Astrocyte of the spinal cord (primary cell): ENCODE measurements around the gene FBXL7.
A peak's percentile ranks its signal among the peaks of the same experiment; 100 is the strongest.

Experiments
- DNase-seq: peaks from one replicate; pipeline ENCODE4 v3.0.0; 2011; ENCODE audit warnings: low read depth, low spot score
- H3K4me3 ChIP-seq: 2 replicates; pipeline ENCODE4 v1.5.1; 2011; ENCODE audit warnings: low read depth, mild to moderate bottlenecking, low read length, moderate library complexity
- CTCF ChIP-seq: IDR thresholded peaks from 2 replicates; pipeline ENCODE4 v1.5.1; 2012; ENCODE audit warnings: low read depth, mild to moderate bottlenecking, low read length, inconsistent platforms
- in situ Hi-C: cut with HindIII; loops from 2 replicates; pipeline ENCODE4 v1.10.0; 2017; ENCODE audit warnings: low sequenced_read_pairs

FBXL7 gene

DNA sequence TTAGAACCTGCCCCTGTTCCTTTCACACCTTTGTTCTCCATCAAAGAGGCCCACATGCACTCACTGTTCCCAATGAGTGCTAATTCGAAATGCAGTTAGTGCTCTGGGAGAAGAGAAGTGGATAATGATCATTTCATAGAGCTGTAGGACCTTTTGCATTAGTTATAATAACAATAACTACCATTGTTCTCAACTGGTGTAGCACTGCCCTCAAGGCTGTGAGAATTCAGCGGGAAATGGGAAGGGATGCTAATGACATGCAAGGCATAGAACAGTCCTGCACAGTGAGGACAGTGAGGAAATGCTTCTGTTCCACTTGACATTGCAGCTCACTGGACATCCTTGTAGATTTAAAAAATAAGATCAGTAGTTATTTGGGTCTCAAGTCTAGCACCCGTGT is 187.4 kb downstream of the FBXL7 start:
- no peak for DNase-seq
- no peak for TF ChIP-seq CTCF
- H3K4me3 ChIP-seq: no peak overlapping the region

DNA sequence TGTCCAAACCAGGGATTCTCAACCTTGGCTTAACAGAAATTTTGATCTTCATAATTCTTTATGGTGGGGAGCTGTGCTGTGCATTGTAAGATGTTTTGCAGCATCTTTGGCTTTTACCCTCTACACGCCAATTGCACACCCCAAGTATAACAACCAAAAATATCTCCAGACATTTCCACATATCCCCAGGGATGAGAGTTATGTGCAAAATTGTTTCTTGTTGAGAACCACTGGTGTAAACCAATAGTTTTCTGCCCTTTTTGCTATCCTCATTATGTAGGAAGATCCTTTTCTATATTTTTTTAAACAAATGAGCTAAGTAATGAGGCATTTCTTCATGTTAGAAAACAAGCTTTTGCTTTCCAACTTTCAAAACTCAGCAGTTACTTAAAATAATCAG is 189.9 kb downstream of the FBXL7 start:
- no peak overlapping the region for H3K4me3 ChIP-seq
- DNase-seq: no peak
- TF ChIP-seq CTCF: no peak
- in situ Hi-C loops: no loop called here

More for the DNA sequence above, 187.4 kb downstream of the FBXL7 start:
- in situ Hi-C loops: no loop called here

- no peak for DNase-seq
- no peak for TF ChIP-seq CTCF
- H3K4me3 ChIP-seq: no peak overlapping the region
- in situ Hi-C loops: no loop called here
These were observed 190.6 kb downstream of the FBXL7 start for GRCh38 chr5:15690611-15691010.

- no peak for TF ChIP-seq CTCF
- peak; percentile 61 for DNase-seq
- H3K4me3 ChIP-seq: no peak overlapping the region
- in situ Hi-C loops: no loop called here
These were observed 191.5 kb downstream of the FBXL7 start for GRCh38 chr5:15691521-15691920.

- no peak for DNase-seq
- in situ Hi-C loops: no loop called here
- no peak overlapping the region for H3K4me3 ChIP-seq
- TF ChIP-seq CTCF: no peak
These were observed 192.9 kb downstream of the FBXL7 start for GRCh38 chr5:15692706-15693381.

GRCh38 chr5:15693382-15693728 is 193.4 kb downstream of the FBXL7 start:
- H3K4me3 ChIP-seq: no peak overlapping the region
- DNase-seq: no peak
- in situ Hi-C loops: no loop called here
- no peak for TF ChIP-seq CTCF

DNA sequence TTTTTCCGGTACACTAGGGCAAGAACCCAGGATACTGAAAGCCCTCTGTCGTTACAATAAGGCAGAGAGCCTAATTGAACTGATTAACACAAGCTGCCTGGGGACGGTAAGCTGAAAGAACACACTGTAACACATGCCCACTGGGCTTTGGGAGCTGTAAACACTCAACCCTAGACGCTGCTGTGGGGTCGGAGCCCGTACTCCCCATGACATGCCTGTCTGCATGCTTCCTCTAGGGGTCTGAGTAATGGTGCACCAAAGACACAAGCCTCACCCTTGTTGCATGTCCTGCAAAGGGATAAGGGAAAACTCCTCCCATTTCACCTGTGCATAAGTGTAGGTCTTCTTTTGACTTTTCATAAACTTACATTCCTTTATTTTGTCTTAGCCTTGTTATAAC is 194.0 kb downstream of the FBXL7 start:
- H3K4me3 ChIP-seq: no peak overlapping the region
- in situ Hi-C loops: no loop called here
- no peak for TF ChIP-seq CTCF
- DNase-seq: no peak
